Mammary epithelial cell (primary cell): ENCODE measurements around the gene TMEM120B.

Experiments
- EZH2 ChIP-seq: IDR thresholded peaks from 2 replicates; pipeline ENCODE4 v1.6.1; 2012; ENCODE audit warnings: low read length, inconsistent platforms, borderline replicate concordance
- TF ChIP-seq, protein P1 (sequence below), 2 donors: IDR thresholded peaks in 1 of 2; conservative IDR thresholded peaks in 1 of 2; 2 replicates each; pipeline ENCODE4 v1.5.1; 2011 to 2012; ENCODE audit warnings: inconsistent platforms in 2 of 2, low read length in 2 of 2, mild to moderate bottlenecking in 2 of 2, control low read depth in 1 of 2, low read depth in 1 of 2; ENCODE audit not compliant: insufficient read depth in 1 of 2; ENCODE audit errors: extremely low read depth in 1 of 2

DNA sequence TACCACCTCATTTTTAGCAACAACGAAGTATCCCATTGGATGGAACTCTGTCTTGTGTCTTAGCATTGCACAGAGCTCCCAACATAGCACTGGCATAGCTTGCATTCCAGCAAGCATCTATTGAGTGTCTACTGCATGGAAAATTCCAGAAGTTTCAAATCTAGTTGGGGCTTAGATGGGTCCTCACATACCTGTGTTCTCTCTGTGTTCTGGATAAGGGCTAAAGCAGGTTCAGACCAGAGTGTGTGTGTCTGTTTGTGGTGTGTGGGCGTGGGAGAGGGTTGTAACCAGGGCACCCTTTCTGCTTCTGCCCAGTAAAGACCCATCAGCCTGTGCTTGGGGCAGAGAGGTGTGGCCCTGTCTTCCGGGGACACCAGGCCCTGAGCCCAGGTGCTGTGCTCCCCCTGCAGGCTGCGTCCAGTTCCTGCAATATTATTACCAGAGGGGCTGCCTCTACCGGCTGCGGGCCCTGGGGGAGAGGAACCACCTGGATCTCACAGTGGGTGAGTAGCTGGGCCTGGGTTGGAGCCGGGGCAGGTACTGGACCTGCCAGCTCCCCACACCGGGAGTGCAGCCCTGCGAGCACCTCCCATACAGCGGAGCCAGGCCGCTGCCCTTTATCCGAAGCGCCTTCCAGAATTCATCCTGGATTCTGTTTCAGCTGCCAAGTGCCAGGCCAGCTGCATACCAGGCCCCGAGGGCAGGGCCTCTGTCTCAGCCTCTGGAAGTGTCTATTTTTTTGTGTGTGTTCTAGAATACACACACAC is 60.6 kb downstream of the TMEM120B start:
- TF ChIP-seq, protein P1, sequence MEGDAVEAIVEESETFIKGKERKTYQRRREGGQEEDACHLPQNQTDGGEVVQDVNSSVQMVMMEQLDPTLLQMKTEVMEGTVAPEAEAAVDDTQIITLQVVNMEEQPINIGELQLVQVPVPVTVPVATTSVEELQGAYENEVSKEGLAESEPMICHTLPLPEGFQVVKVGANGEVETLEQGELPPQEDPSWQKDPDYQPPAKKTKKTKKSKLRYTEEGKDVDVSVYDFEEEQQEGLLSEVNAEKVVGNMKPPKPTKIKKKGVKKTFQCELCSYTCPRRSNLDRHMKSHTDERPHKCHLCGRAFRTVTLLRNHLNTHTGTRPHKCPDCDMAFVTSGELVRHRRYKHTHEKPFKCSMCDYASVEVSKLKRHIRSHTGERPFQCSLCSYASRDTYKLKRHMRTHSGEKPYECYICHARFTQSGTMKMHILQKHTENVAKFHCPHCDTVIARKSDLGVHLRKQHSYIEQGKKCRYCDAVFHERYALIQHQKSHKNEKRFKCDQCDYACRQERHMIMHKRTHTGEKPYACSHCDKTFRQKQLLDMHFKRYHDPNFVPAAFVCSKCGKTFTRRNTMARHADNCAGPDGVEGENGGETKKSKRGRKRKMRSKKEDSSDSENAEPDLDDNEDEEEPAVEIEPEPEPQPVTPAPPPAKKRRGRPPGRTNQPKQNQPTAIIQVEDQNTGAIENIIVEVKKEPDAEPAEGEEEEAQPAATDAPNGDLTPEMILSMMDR (conservative IDR thresholded peaks at IDR 0.05 in 1 of 2, IDR thresholded peaks at IDR 0.05 in 1 of 2; ENCODE audit: extremely low read depth in 1 of 2, insufficient read depth in 1 of 2, low read depth in 1 of 2, low read length in 2 of 2): peak; percentile 77 to 95
- no peak for TF ChIP-seq EZH2
